Colonic mucosa (tissue), 4 donors: ENCODE data around the gene DGAT2L6. TPM values are rescaled to one million over a fixed set of nuclear protein-coding genes. Genes with fewer than 3 reads are reported as not detected.

Source experiments
- DNase-seq: peaks from one replicate; pipeline ENCODE4 v3.0.0-alpha.2; 2020
- H3K27ac ChIP-seq: fragments of 200-600 bp; one replicate; pipeline ENCODE4 v1.8.0; 2021
- H3K27me3 ChIP-seq: fragments of 200-600 bp; one replicate; pipeline ENCODE4 v1.8.0; 2021
- H3K36me3 ChIP-seq: fragments of 200-600 bp; one replicate; pipeline ENCODE4 v1.8.0; 2021
- H3K4me1 ChIP-seq: fragments of 200-600 bp; one replicate; pipeline ENCODE4 v1.8.0; 2021; ENCODE audit warnings: mild to moderate bottlenecking
- H3K4me3 ChIP-seq: fragments of 200-600 bp; one replicate; pipeline ENCODE4 v1.8.0; 2021
- H3K9ac ChIP-seq, 2 donors: one replicate each; pipeline ENCODE4 v1.7.0; 2013; ENCODE audit warnings: control low read depth in 2 of 2, low read depth in 2 of 2, low read length in 2 of 2
- H3K9me3 ChIP-seq: fragments of 200-600 bp; one replicate; pipeline ENCODE4 v1.8.0; 2021
- intact Hi-C: fragments of 100-400 bp; cut with DNase I; formaldehyde crosslinking; loops from one replicate; pipeline ENCODE4 v1.14.1; 2022
- total RNA-seq, 2 donors: library from RNA; stranded (reverse); fragmentation: NEBNext Ultra II Directional in 1 of 2; extraction: Animal tissue kit (Norgen Biotek cat#: 25700) in 1 of 2; gene quantifications; one replicate each; pipeline ENCODE4 v1.2.1, GENCODE V29; 2021
- TF ChIP-seq, protein P1 (sequence below): fragments of 200-600 bp; IDR thresholded peaks from one replicate; pipeline ENCODE4 v1.8.0; 2022; ENCODE audit warnings: antibody characterized with exemption, mild to moderate bottlenecking
- donor health status: healthy.
- donor health status: DM: no; HTN: no; CAD: no.
- donor health status: DM: no; HTN: no; CAD: no.

Gene DGAT2L6
- total RNA-seq, 2 donors from 2014 or later, result not detected

DNA sequence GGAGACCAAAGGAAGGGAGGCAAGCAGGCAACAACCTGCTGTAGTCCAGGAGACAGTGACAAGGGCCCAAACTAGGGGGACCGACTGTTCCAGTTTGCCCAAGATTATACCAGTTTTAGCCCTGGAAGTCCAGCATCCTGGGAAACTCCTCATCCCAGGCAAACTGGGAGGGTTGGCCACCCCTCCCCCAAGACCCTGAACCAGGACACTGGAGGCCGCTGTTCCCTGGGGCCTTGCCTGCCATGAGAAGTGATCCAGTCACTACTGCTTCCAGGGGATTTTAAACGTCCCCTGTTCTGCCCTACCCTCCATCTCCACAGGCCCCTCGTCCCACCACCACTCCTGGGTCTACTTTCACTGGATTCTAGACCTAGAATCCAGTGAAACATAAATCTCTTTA lies 4.3 kb upstream of the DGAT2L6 start:
- TF ChIP-seq, protein P1, sequence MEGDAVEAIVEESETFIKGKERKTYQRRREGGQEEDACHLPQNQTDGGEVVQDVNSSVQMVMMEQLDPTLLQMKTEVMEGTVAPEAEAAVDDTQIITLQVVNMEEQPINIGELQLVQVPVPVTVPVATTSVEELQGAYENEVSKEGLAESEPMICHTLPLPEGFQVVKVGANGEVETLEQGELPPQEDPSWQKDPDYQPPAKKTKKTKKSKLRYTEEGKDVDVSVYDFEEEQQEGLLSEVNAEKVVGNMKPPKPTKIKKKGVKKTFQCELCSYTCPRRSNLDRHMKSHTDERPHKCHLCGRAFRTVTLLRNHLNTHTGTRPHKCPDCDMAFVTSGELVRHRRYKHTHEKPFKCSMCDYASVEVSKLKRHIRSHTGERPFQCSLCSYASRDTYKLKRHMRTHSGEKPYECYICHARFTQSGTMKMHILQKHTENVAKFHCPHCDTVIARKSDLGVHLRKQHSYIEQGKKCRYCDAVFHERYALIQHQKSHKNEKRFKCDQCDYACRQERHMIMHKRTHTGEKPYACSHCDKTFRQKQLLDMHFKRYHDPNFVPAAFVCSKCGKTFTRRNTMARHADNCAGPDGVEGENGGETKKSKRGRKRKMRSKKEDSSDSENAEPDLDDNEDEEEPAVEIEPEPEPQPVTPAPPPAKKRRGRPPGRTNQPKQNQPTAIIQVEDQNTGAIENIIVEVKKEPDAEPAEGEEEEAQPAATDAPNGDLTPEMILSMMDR, result no peak
- Histone ChIP-seq H3K4me1 (no peaks in the 10 kb centered on the region), H3K9ac (no peak overlapping the region), H3K27ac (no peak overlapping the region), H3K27me3 (no peaks in the 10 kb centered on the region), H3K36me3 (no peaks in the 10 kb centered on the region), H3K9me3 (no peaks in the 10 kb centered on the region), H3K4me3 (no peak overlapping the region)
- no peak for DNase-seq
- intact Hi-C loops, result no loop called here

DNA sequence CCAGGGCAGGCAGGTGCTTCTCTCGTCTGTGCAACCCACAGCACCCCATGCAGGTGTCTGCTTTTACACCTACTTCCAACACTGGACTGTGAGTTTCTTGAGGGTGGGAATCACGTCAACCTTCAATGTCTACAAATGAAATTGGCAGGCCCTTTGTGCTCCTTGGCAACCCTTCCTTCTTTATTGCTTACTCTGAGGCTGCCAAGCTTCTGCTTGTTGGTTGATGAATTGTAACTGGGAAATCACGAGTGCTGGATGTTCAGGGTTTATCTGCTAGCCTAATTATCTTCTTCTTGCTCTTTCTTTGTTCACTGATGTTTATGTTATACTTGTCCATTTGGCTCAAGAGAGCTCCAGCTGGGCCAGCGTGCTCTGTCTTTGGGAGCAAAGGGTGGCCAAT lies 2.5 kb upstream of the DGAT2L6 start:
- Histone ChIP-seq H3K4me3 (no peak overlapping the region), H3K9ac (no peak overlapping the region), H3K36me3 (no peaks in the 10 kb centered on the region), H3K9me3 (no peaks in the 10 kb centered on the region), H3K4me1 (no peaks in the 10 kb centered on the region), H3K27ac (no peak overlapping the region), H3K27me3 (no peaks in the 10 kb centered on the region)
- intact Hi-C loops, result no loop called here
- no peak for DNase-seq
- TF ChIP-seq, protein P1, result no peak

DNA sequence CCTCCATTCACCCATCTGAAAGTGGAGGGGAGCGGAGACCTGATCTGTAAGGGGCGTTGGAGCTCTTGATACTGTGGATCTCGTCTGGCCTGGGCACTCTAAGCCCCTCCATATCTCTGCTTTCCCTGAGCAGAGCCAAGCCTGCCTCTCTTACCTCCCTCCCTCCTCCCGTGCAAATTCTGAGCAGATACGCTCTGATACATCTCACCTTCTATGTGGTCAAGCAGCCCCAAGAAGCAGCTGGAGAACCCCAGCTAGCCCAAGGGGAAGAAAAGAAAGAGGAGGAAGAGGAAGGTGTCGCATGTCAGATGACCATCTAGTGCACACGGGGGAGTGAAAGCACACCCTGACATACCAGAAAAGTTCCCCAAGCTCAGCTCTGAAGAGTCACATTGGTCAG lies 1.9 kb upstream of the DGAT2L6 start:
- no peaks in the 10 kb centered on the region for H3K27me3 ChIP-seq
- TF ChIP-seq, protein P1, result no peak
- no peak overlapping the region for H3K27ac ChIP-seq
- H3K9ac ChIP-seq, result no peak overlapping the region
- H3K4me3 ChIP-seq, result no peak overlapping the region
- H3K36me3 ChIP-seq, result no peaks in the 10 kb centered on the region
- intact Hi-C loops, result no loop called here
- no peaks in the 10 kb centered on the region for H3K9me3 ChIP-seq
- H3K4me1 ChIP-seq, result no peaks in the 10 kb centered on the region
- DNase-seq, result no peak

DNA sequence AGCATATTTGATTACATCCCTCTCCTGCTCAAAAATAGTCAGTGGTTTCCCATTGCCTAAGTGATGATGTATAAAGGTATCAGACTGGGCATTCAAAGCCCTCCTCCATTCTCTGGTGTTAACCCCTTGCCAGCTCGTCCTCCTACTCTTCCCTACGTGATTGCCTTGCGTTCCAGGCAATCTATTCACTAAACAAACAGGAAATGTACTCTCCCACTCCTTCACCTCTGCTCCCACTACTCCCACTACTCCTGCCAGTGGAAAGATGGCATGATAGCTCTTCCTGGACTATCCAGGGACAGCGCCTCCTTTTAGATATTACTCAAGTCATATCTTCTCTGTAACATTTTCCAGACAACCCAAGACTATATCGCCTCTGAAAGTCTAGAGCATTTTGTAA lies 5.8 kb downstream of the DGAT2L6 start:
- Histone ChIP-seq H3K4me3 (no peak overlapping the region), H3K9ac (no peak overlapping the region), H3K4me1 (no peaks in the 10 kb centered on the region), H3K36me3 (no peaks in the 10 kb centered on the region), H3K27me3 (peaks cover 3% of the 10 kb centered on the region), H3K9me3 (no peaks in the 10 kb centered on the region), H3K27ac (no peak overlapping the region)
- no peak for DNase-seq
- TF ChIP-seq, protein P1, result no peak
- intact Hi-C loops, result no loop called here

DNA sequence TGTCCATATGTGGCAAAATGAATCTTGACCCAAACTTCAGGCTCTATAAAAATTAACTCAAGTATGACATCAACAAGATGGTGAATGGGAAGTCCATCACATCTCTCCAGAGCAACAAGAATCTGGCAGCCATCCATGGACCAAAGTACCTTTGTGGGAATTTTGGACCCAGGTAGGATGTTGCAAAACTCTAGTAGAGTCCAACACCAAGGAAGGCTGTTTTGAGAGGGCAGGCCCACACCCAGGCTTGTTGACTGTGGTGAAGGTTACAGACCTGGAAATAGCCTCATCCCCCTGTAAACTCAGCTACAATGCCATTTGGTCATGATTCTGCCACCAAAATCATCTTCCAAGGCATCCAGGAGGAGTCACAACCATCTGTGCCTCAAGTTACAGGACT lies 12.9 kb downstream of the DGAT2L6 start:
- TF ChIP-seq, protein P1, result no peak
- no peaks in the 10 kb centered on the region for H3K4me1 ChIP-seq
- H3K9me3 ChIP-seq, result no peaks in the 10 kb centered on the region
- intact Hi-C loops, result no loop called here
- no peak overlapping the region for H3K27ac ChIP-seq
- H3K9ac ChIP-seq, result no peak overlapping the region
- no peaks in the 10 kb centered on the region for H3K27me3 ChIP-seq
- H3K4me3 ChIP-seq, result no peak overlapping the region
- no peaks in the 10 kb centered on the region for H3K36me3 ChIP-seq
- DNase-seq, result no peak
